Effector CD4-positive, alpha-beta T cell (primary cell): ENCODE data around the gene ZNF225.
"Not testable (repeated sequence)": the region's sequence is repeated elsewhere in the genome, so short reads cannot be mapped to it uniquely, and the experiment has no call there.

Source experiments
- DNase-seq: peaks from one replicate; pipeline ENCODE4 v3.0.0-alpha.2; 2020

ZNF225 gene

GRCh38 chr19:44163789-44164188 is 50.6 kb downstream of the ZNF225 start:
- DNase-seq: no peak

GRCh38 chr19:44164327-44164672 is 51.1 kb downstream of the ZNF225 start:
- no peak for DNase-seq

GRCh38 chr19:44164673-44165512 is 51.7 kb downstream of the ZNF225 start, which contains the start of gene ZNF226:
Gene ZNF226 (plus strand): TSS chr19:44165100. CDS start chr19:44170081, 4,981 bp downstream.
- peak; percentile 69 for DNase-seq

GRCh38 chr19:44170660-44171059 is 57.5 kb downstream of the ZNF225 start:
- DNase-seq: not testable (repeated sequence)

GRCh38 chr19:44176590-44176989 is 63.4 kb downstream of the ZNF225 start:
- no peak for DNase-seq

- DNase-seq: no peak
Measured at GRCh38 chr19:44180968-44181367, 67.8 kb downstream of the ZNF225 start.

GRCh38 chr19:44182145-44182544 is 68.9 kb downstream of the ZNF225 start:
- no peak for DNase-seq
